Ovary (tissue), 9 donors: Measurements from ENCODE around the gene HLCS. TPM values are rescaled to one million over a fixed set of nuclear protein-coding genes. Genes with fewer than 3 reads are reported as not detected.

Experiments
- DNase-seq, 5 donors: peaks; one replicate each; pipeline ENCODE4 v3.0.0-alpha.2; 2019 to 2020
- H3K27ac ChIP-seq, 2 donors: fragments of 200-600 bp; one replicate each; pipeline versions ENCODE4 v1.5.1 to v1.8.0; 2019 to 2022
- H3K27me3 ChIP-seq: fragments of 200-600 bp; one replicate; pipeline ENCODE4 v1.8.0; 2022
- H3K36me3 ChIP-seq: fragments of 200-600 bp; sonication (generic); one replicate; pipeline ENCODE4 v1.5.1; 2019
- H3K4me1 ChIP-seq: one replicate; pipeline ENCODE4 v1.8.1; 2013; ENCODE audit warnings: mild to moderate bottlenecking, moderate library complexity; ENCODE audit not compliant: insufficient read depth
- H3K4me3 ChIP-seq: fragments of 200-600 bp; sonication (generic); one replicate; pipeline ENCODE4 v1.5.1; 2017
- H3K9me3 ChIP-seq, 2 donors: fragments of 200-600 bp in 1 of 2; sonication (generic) in 1 of 2; one replicate each; pipeline versions ENCODE4 v1.5.1 to v1.8.1; 2013 to 2019; ENCODE audit warnings: mild to moderate bottlenecking in 1 of 2, moderate library complexity in 1 of 2
- EP300 ChIP-seq: sonication (generic); formaldehyde crosslinking; IDR thresholded peaks from one replicate; pipeline ENCODE4 v1.6.1; 2017; ENCODE audit warnings: antibody characterized with exemption
- POLR2A ChIP-seq: fragments of 450-650 bp; IDR thresholded peaks from one replicate; pipeline ENCODE4 v1.6.1; 2017; ENCODE audit warnings: antibody characterized with exemption, mild to moderate bottlenecking, moderate library complexity
- WGBS, 3 donors: extraction: QIAGEN DNeasy Blood & Tissue Kit in 1 of 3; methylation state at CpG; one replicate each; pipeline versions ENCODE4 v1.1.5 to v1.1.7; 2013 to 2017; 5-methylcytosine and 5-hydroxymethylcytosine counted together
- intact Hi-C, 4 donors: fragments of 100-400 bp; cut with DNase I; formaldehyde crosslinking; loops; one replicate each; pipeline versions ENCODE4 v1.11.0 to v1.15.1; 2022 to 2023
- polyA plus RNA-seq, 2 donors: library from polyadenylated mRNA; stranded (reverse); fragments of 200-250 nt in 1 of 2; fragments of 350-450 nt in 1 of 2; fragmentation: Illumina TruSeq in 1 of 2; extraction: RNeasy Lipid Tissue Mini Kit (QIAGEN cat#74804) in 1 of 2; gene quantifications; one replicate each; pipeline ENCODE4 v1.2.3, GENCODE V29; 2013 to 2014
- total RNA-seq, 7 donors: library from RNA; depleted of rRNA in 2 of 7; stranded (reverse); fragments of >200 nt in 2 of 7; fragmentation: NEBNext Ultra II Directional in 3 of 7; extraction: Animal tissue kit (Norgen Biotek cat#: 25700) in 3 of 7; gene quantifications; one replicate each; pipeline versions ENCODE4 v1.1.0 to v1.2.4, GENCODE V29; 2016 to 2023
- TF ChIP-seq, protein P1 (sequence below), 3 donors: fragments of 450-650 bp in 2 of 3; fragments of 200-600 bp in 1 of 3; IDR thresholded peaks; one replicate each; pipeline versions ENCODE4 v1.5.1 to v1.8.0; 2016 to 2022; ENCODE audit warnings: antibody characterized with exemption in 3 of 3, mild to moderate bottlenecking in 1 of 3
- donor health status: DM: no; HTN: no; CAD: no; lungs with moderate emphysema.
- donor health status: DM: no; HTN: no; CAD: no.
- donor health status: Bipolar disorder and iron deficiency.
- donor health status: DM: yes; HTN: yes; CAD: no.
- donor health status: DM: no; HTN: no; CAD: no.
- donor health status: DM: yes; HTN: yes; CAD: no.

The HLCS gene
- total and polyA plus RNA-seq, 9 donors: 4.0 to 20.3 (median 12.4) TPM

DNA sequence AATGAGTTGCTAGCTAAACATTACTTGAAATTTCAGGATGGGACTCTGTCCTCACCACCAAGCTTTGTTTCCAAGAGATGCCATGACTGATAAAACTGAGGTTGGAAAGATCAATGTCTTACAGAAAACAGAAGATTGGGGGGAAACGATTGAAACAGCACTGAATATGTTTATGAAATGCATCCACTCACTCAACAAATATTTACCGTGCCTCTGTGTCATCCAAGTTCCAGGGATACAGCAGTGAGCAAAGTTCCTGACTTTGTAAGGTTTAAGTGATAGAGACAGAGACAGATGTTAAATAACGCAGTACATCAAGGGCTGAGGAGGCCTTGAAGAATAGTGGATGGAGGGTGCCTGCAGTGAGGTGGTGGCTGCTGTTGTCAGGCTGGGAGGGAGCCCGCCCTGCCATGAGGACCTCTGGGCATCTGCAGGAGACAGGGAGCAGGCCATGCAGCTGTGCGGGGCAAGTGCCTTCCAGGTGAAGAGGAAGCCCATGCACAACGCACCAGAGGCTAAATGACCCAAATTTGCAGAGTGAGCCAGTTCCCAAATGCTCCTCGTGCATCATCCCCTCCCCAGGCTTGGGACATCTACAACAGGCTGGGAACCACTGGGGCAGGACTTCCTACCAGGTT is 108.0 kb downstream of the HLCS start:
- intact Hi-C loops: no loop called here
- 86 to 88% (median 88%) methylated on average over 7 of the region's 7 CpGs for WGBS, 3 donors
- Histone ChIP-seq H3K27ac (no peak overlapping the region), H3K4me1 (no peaks in the 10 kb centered on the region), H3K9me3 (no peaks in the 10 kb centered on the region), H3K4me3 (no peak overlapping the region), H3K36me3 (no peaks in the 10 kb centered on the region), H3K27me3 (no peaks in the 10 kb centered on the region)
- TF ChIP-seq, protein P1, sequence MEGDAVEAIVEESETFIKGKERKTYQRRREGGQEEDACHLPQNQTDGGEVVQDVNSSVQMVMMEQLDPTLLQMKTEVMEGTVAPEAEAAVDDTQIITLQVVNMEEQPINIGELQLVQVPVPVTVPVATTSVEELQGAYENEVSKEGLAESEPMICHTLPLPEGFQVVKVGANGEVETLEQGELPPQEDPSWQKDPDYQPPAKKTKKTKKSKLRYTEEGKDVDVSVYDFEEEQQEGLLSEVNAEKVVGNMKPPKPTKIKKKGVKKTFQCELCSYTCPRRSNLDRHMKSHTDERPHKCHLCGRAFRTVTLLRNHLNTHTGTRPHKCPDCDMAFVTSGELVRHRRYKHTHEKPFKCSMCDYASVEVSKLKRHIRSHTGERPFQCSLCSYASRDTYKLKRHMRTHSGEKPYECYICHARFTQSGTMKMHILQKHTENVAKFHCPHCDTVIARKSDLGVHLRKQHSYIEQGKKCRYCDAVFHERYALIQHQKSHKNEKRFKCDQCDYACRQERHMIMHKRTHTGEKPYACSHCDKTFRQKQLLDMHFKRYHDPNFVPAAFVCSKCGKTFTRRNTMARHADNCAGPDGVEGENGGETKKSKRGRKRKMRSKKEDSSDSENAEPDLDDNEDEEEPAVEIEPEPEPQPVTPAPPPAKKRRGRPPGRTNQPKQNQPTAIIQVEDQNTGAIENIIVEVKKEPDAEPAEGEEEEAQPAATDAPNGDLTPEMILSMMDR (IDR thresholded peaks at IDR 0.05): no peak
- TF ChIP-seq POLR2A (no peak), EP300 (no peak)
- DNase-seq: no peak

DNA sequence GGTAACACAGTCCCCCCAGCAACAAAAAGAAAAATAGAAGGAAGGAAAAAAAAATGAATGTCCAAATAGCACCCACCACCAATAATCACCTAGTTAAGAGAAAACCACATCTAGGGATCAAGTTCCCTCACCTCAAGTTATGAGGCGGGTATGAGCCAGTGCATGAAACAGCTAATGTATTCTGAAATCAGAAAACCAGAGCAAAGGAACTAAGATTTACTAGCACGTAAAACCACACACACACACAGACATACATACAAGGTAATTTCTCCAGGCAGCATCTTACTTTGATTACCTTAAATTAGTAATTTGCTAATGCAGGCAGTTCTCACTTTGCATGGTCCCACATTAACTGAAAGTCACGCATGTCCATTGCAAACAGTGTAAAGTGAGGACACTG is 109.8 kb downstream of the HLCS start:
- intact Hi-C loops: no loop called here
- no peak for TF ChIP-seq POLR2A
- TF ChIP-seq EP300: no peak
- TF ChIP-seq, protein P1 (IDR thresholded peaks at IDR 0.05): no peak
- no peak overlapping the region for H3K27ac ChIP-seq
- no peaks in the 10 kb centered on the region for H3K36me3 ChIP-seq
- H3K27me3 ChIP-seq: no peaks in the 10 kb centered on the region
- no peaks in the 10 kb centered on the region for H3K9me3 ChIP-seq
- H3K4me1 ChIP-seq: no peaks in the 10 kb centered on the region
- DNase-seq: no peak
- 97 to 99% (median 98%) methylated on average over 3 of the region's 3 CpGs for WGBS, 3 donors
- no peak overlapping the region for H3K4me3 ChIP-seq

DNA sequence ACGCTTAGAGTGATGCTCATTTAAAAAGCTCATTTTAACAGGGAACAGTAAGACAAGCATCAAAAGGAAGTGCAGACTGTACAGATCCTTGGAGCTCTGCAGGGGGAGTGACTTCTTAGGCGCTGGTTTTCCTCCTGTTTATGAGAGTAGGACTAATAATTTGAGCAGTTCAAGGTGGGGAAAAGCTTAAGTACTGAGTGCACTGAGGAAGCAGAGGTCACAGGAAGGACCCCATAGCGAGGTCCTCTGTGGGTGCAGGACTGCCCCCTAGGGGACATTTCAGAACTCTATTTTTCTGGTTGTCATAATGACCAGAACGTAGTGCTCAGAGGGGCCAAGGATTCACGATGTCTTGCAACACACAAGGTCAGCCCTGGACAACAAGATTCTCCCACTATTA is 112.1 kb downstream of the HLCS start:
- Histone ChIP-seq H3K36me3 (no peaks in the 10 kb centered on the region), H3K9me3 (no peaks in the 10 kb centered on the region), H3K4me3 (no peak overlapping the region), H3K4me1 (peaks cover 2% of the 10 kb centered on the region), H3K27me3 (no peaks in the 10 kb centered on the region), H3K27ac (no peak overlapping the region)
- 48 to 49% (median 49%) methylated on average over 5 of the region's 5 CpGs for WGBS, 3 donors
- intact Hi-C loops: no loop called here
- no peak for DNase-seq
- TF ChIP-seq POLR2A (no peak), EP300 (no peak)
- TF ChIP-seq, protein P1 (IDR thresholded peaks at IDR 0.05): no peak

DNA sequence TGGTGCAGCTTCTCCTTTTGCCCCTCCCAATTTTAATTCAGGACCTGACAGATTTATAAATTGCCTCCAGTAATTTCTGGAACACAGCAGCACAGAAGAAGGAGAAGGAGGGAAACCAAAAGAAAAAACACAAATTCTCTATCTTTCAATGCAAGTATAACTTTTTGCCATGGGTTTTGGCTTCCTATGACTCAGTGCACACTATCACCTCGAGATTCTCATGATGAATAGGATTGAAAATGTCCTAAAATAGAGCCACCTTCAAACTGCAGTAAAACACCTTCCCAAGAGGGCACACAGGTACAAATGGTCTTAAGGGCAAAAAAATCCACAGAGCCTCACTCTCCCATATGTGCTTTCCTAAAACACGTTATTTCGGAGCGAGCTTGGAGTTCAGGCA is 113.6 kb downstream of the HLCS start:
- TF ChIP-seq POLR2A: no peak
- TF ChIP-seq EP300: no peak
- TF ChIP-seq, protein P1 (IDR thresholded peaks at IDR 0.05): no peak
- 88 to 92% (median 89%) methylated on average over 4 of the region's 4 CpGs for WGBS, 3 donors
- intact Hi-C loops: no loop called here
- DNase-seq: no peak
- Histone ChIP-seq H3K36me3 (no peaks in the 10 kb centered on the region), H3K9me3 (no peaks in the 10 kb centered on the region), H3K27me3 (no peaks in the 10 kb centered on the region), H3K4me3 (no peak overlapping the region), H3K4me1 (peaks cover 3% of the 10 kb centered on the region), H3K27ac (no peak overlapping the region)
